Right cardiac atrium (tissue), 5 donors: Measurements from ENCODE around the gene NUMB. TPM values are rescaled to one million over a fixed set of nuclear protein-coding genes. Genes with fewer than 3 reads are reported as not detected.
"Not testable (repeated sequence)": the region's sequence is repeated elsewhere in the genome, so short reads cannot be mapped to it uniquely, and the experiment has no call there.

Experiments used
- ATAC-seq, 2 donors: fragments of 200-7000 bp; cut with Tn5 transposase; one replicate each; pipeline versions ENCODE4 v1.8.0 to v1.9.1; 2020; ENCODE audit warnings: moderate library complexity in 2 of 2, mild to moderate bottlenecking in 1 of 2
- DNase-seq, 3 donors: peaks; one replicate each; pipeline ENCODE4 v3.0.0-alpha.2; 2020
- H3K27ac ChIP-seq: one replicate; pipeline ENCODE4 v1.5.1; 2013; ENCODE audit warnings: mild to moderate bottlenecking, low read length, control low read depth, moderate library complexity
- H3K27me3 ChIP-seq: one replicate; pipeline ENCODE4 v1.6.1; 2013; ENCODE audit not compliant: control insufficient read depth, insufficient read depth
- H3K4me1 ChIP-seq: one replicate; pipeline ENCODE4 v1.6.1; 2013; ENCODE audit warnings: low read length; ENCODE audit not compliant: control insufficient read depth, insufficient read depth
- H3K4me3 ChIP-seq: one replicate; pipeline ENCODE4 v1.5.1; 2013; ENCODE audit warnings: low read length, control low read depth
- H3K9me3 ChIP-seq: one replicate; pipeline ENCODE4 v1.6.1; 2013; ENCODE audit warnings: low read length; ENCODE audit not compliant: control insufficient read depth
- WGBS: extraction: QIAGEN DNeasy Blood & Tissue Kit; methylation state at CpG from one replicate; pipeline ENCODE4 v1.1.7; 2013; 5-methylcytosine and 5-hydroxymethylcytosine counted together
- intact Hi-C, 4 donors: fragments of 100-400 bp; cut with DNase I; formaldehyde crosslinking; loops; one replicate each; pipeline versions ENCODE4 v1.11.0 to v1.14.0; 2022 to 2023
- polyA plus RNA-seq: library from polyadenylated mRNA; stranded (reverse); fragments of 200-250 nt; gene quantifications from one replicate; pipeline ENCODE4 v1.2.3, GENCODE V29; 2013
- total RNA-seq, 4 donors: library from RNA; stranded (reverse); fragmentation: NEBNext Ultra II Directional; extraction: Animal tissue kit (Norgen Biotek cat#: 25700); gene quantifications; one replicate each; pipeline ENCODE4 v1.2.1, GENCODE V29; 2021
- donor health status: healthy with polysubstance abuse.
- donor health status: DM: no; HTN: yes; CAD: no.
- donor health status: DM: no; HTN: no; CAD: no.
- donor health status: DM: no; HTN: yes; CAD: no; lungs with severe emphysema.
- donor health status: DM: yes; HTN: yes; CAD: no.

The NUMB gene
- total and polyA plus RNA-seq, 5 donors, result 21.1 to 50.0 (median 41.6) TPM

DNA sequence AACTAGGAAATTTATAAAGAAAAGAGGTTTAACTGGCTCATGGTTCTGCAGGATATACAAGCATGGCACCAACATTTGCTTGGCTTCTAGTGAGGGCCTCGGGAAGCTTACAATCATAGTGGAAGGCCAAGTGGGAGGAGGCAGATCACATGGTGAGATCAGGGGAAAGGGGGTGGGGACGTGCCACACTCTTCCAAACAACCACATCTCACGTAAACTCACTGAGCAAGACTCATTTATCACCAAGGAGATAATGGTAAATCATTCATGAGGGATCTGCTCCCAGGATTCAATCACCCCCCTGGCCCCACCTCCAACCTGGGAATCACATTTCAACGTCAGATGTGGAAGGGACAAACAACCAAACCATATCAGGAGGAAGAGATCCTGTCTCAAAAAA is 35.8 kb downstream of the NUMB start:
- Histone ChIP-seq H3K4me3 (no peak overlapping the region), H3K27me3 (no peaks in the 10 kb centered on the region), H3K9me3 (no peaks in the 10 kb centered on the region), H3K4me1 (peaks cover 6% of the 10 kb centered on the region), H3K27ac (no peak overlapping the region)
- WGBS, result 74% methylated on average over 4 of the region's 4 CpGs
- intact Hi-C loops, result no loop called here
- ATAC-seq (no peak), DNase-seq (no peak)

DNA sequence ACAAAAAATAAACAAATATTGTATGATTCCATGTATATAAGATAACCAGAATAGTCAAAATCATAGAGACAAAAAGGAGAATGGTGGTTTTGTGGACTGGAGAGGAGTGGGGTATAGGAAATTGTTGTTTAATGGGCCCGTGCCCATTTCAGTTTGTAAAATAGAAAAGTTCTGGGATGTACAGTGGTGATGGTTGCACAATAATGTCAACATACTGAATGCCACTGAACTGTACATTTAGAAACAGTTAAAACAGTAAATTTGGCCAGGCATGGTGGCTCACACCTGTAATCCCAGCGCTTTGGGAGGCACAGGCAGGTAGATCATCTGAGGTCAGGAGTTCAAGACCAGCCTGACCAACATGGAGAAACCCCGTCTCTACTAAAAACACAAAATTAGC is 40.1 kb downstream of the NUMB start:
- no peak overlapping the region for H3K4me3 ChIP-seq
- no peak for ATAC-seq
- peaks cover 3% of the 10 kb centered on the region for H3K4me1 ChIP-seq
- 94% methylated on average over 3 of the region's 3 CpGs for WGBS
- no peaks in the 10 kb centered on the region for H3K27me3 ChIP-seq
- DNase-seq, result no peak
- intact Hi-C loops, result no loop called here
- H3K9me3 ChIP-seq, result no peaks in the 10 kb centered on the region
- no peak overlapping the region for H3K27ac ChIP-seq

DNA sequence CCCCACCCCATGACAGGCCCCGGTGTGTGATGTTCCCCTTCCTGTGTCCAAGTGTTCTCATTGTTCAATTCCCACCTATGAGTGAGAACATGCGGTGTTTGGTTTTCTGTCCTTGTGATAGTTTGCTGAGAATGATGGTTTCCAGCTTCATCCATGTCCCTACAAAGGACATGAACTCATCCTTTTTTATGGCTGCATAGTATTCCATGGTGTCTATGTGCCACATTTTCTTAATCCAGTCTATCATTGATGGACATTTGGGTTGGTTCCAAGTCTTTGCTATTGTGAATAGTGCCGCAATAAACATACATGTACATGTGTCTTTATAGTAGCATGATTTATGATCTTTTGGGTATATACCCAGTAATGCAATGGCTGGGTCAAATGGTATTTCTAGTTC is 52.1 kb downstream of the NUMB start:
- ATAC-seq, intact Hi-C loops: not testable (repeated sequence)
- whole genome bisulfite sequencing, result 97% methylated on average over 2 of the region's 3 CpGs

DNA sequence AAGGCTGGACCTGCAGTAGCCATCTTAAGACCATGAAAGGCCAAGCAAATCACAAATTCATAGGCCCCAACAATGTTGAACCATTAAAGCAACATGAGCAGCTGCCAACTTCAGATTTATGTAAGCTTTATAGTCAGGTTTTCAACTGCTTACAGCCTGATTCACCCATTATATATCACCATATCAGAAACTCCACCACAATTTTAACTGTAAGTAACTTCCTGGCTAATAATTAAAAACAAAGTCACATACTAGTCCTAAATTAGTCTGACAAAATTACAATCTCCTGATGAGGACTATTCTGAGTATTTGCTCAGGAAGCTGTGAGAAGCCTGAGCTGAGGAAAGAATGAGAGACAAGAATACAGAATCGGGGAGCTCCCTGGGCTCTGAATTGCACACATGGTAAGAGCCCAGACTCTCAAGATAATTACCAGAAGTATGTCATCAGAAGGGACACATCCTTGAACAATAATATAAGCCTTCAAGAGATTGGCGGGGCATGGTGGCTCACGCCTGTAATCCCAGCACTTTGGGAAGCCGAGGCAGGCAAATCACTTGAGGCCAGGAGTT is 55.1 kb downstream of the NUMB start:
- Histone ChIP-seq H3K4me1 (no peaks in the 10 kb centered on the region), H3K9me3 (no peaks in the 10 kb centered on the region), H3K4me3 (no peak overlapping the region), H3K27me3 (no peaks in the 10 kb centered on the region), H3K27ac (no peak overlapping the region)
- 92% methylated on average over 4 of the region's 4 CpGs for WGBS
- ATAC-seq (no peak), DNase-seq (no peak)
- intact Hi-C loops, result no loop called here

More for the DNA sequence above, 52.1 kb downstream of the NUMB start:
- not testable (repeated sequence) for H3K4me3 ChIP-seq, H3K27ac ChIP-seq, DNase-seq, H3K27me3 ChIP-seq, H3K9me3 ChIP-seq, H3K4me1 ChIP-seq

DNA sequence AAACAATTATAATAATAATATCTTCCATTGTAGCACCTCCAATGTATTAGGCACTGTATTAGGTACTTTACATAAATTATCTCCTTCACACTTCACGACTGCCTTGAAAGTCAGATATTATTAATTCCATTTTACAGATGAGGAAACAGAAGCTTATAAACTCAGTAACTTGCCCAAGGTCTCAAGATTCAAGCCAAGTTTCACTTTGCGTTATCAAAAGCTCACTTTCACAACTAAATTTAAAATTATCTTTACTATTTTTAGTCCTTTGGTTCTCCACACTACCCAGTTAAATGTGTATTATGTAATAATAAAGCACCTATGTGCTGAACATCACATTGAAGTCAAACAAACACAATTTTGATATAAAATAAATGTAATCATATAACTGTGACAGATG is 55.8 kb downstream of the NUMB start:
- H3K4me3 ChIP-seq, result no peak overlapping the region

DNA sequence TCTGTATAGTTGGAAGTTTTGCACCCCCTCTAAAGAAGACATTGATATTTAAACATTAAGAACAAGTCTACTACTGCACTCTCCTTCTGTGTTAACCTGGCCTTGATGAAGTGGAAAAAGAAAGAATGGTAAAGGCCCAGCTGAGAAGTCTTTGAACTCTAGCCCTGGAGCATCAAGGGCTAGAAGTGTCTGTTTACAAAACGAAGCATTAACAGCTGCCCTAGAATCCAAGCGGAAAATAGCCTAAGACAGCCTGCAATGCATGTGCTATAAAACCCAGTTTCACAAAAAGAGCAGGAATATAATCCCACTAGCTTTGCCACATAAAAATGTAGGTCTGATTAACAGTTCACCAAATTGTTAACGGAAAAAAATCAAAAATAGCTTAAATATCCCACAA is 60.5 kb downstream of the NUMB start:
- ATAC-seq, result no peak
- Histone ChIP-seq H3K4me3 (no peak overlapping the region), H3K9me3 (no peaks in the 10 kb centered on the region), H3K4me1 (no peaks in the 10 kb centered on the region), H3K27ac (no peak overlapping the region), H3K27me3 (no peaks in the 10 kb centered on the region)
- DNase-seq, result no peak
- intact Hi-C loops, result no loop called here
- WGBS, result 79% methylated on average over 3 of the region's 3 CpGs

More for the DNA sequence above, 55.8 kb downstream of the NUMB start:
- ATAC-seq (no peak), DNase-seq (no peak)
- Histone ChIP-seq H3K9me3 (no peaks in the 10 kb centered on the region), H3K27me3 (no peaks in the 10 kb centered on the region), H3K27ac (no peak overlapping the region), H3K4me1 (no peaks in the 10 kb centered on the region)
- WGBS, result 49% methylated on average over 2 of the region's 2 CpGs
- intact Hi-C loops, result no loop called here

DNA sequence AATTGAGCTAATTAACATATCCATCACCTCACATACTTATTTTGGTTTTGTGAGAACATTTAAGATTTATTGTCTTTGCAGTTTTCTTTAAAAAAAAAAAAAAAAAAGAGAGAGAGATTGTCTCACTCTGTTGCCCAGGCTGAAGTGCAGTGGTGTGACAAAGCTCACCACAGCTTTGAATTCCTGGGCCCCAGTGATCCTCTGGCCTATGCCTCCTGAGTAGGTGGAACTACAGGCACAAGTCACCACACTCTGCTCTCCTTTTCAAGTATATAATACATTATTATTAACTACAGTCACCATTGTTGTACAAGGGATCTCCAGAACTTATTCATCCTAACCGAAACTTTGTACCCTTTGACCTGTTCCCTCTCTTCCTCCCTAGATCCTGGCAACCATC is 64.0 kb downstream of the NUMB start:
- H3K27ac ChIP-seq, result no peak overlapping the region
- no peaks in the 10 kb centered on the region for H3K9me3 ChIP-seq
- 84% methylated on average over 1 of the region's 1 CpG for WGBS
- H3K4me3 ChIP-seq, result no peak overlapping the region
- intact Hi-C loops, result no loop called here
- H3K4me1 ChIP-seq, result no peaks in the 10 kb centered on the region
- DNase-seq (no peak), ATAC-seq (no peak)
- H3K27me3 ChIP-seq, result no peaks in the 10 kb centered on the region

DNA sequence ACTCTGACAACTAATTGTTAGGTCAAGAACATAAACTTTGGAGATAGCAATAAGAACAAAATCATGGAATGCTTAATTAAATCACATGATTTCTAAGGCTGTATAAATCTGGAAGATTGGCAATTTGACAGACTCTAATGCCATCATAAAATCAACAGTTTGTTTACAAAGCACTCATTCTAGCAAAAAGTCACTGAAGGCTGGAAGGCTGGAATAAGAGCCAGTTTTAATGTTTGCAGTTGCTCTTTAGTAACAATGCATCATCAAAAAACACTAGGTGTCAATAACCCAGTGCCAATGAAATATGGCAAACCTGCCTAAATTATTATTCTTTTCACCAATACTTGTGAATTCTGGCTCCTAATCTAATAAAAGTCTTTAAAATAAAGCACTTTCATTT is 65.0 kb downstream of the NUMB start:
- Histone ChIP-seq H3K4me1 (no peaks in the 10 kb centered on the region), H3K27ac (no peak overlapping the region), H3K27me3 (no peaks in the 10 kb centered on the region), H3K9me3 (no peaks in the 10 kb centered on the region), H3K4me3 (no peak overlapping the region)
- ATAC-seq, result no peak
- intact Hi-C loops, result no loop called here
- DNase-seq, result no peak

DNA sequence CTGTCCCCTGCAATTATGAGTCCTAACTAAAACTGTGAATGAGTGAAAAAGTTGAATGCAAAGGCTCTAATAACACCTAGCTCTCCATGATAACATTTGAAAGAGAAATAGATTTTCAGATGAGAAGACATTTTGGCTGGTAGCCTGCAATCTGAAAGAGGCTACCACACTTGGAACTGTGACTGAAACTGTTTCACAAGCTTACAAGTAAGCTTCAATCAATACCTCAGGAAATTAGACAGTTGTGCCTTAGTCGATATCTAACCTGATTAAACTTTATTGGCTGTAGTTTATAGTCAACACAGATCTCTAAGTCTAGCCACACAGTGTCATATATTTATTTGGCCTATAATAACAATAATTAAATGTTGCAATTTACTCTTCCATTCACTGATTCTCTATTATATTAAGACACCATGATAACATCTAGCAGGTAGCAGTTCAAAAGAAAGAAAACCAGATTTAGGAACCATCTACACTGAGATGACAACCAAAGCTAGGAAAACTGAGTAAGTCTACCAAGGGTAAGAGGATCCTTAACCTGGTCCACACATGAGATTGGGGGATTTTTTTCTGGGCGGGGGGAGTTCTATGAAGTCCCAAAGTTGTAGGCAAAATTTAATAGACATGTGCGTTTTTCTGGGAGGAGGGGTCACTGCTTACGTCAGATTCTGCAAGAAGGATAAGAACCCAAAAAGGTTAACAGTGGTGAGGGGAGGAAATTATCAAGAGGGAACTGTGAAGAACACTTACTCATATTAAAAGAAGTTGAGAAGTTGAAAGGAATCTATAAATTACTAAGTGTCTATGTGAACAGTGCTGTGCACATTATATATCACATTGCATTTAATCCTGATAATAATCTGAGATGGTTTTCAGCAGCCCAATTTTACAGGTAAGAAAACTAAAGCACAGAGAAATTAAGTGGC is 65.8 kb downstream of the NUMB start:
- Histone ChIP-seq H3K27me3 (no peaks in the 10 kb centered on the region), H3K4me1 (no peaks in the 10 kb centered on the region), H3K27ac (no peak overlapping the region), H3K9me3 (no peaks in the 10 kb centered on the region), H3K4me3 (no peak overlapping the region)
- WGBS, result 93% methylated on average over 4 of the region's 4 CpGs
- intact Hi-C loops, result no loop called here
- DNase-seq (no peak), ATAC-seq (no peak)

DNA sequence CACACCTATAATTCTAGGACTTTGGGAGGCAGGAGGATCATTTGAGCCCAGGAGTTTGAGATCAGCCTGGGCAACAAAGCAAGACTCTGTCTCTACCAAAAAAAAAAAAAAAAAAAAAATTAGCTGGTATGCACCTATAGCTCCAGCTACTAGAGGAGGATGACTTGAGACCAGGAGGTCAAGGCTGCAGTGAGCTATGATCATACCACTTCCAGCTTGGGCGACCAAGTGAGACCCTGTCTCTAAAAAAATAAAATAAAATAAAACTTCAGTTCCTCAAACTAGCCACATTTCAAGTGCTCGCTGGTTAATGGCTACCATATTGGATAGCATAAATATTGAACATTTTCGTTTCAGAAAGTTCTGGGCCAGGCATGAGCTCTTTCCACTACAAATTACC is 70.5 kb downstream of the NUMB start:
- 100% methylated on average over 2 of the region's 3 CpGs for WGBS
- H3K27ac ChIP-seq, DNase-seq, H3K27me3 ChIP-seq, H3K9me3 ChIP-seq, H3K4me3 ChIP-seq, intact Hi-C loops, H3K4me1 ChIP-seq, ATAC-seq: not testable (repeated sequence)

DNA sequence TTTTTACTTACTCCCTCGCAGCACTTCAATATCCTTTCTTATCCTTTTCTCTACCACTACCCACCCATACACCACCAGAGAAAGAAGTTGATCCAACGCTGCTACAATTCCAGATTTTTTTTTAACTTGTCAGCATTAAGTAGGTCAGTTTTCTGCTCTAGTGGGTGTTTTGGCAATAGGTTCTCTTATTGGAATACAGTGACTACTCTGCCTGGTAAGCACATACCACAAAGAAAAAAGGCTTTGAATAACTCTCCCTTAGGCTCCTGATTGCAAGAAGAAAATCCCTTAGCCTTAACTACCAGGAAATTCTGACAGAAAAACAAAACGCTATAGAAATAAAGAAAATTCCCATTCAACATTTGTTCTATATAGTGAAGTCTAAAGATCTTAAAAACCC is 72.0 kb downstream of the NUMB start:
- no peaks in the 10 kb centered on the region for H3K9me3 ChIP-seq
- no peak overlapping the region for H3K4me3 ChIP-seq
- DNase-seq, result no peak
- H3K27ac ChIP-seq, result no peak overlapping the region
- H3K4me1 ChIP-seq, result no peaks in the 10 kb centered on the region
- no peak for ATAC-seq
- intact Hi-C loops, result no loop called here
- no peaks in the 10 kb centered on the region for H3K27me3 ChIP-seq
- WGBS, result 68% methylated on average over 3 of the region's 3 CpGs
